Measurements from ENCODE around the gene ANOS1. TPM values are rescaled to one million over a fixed set of nuclear protein-coding genes. Genes with fewer than 3 reads are reported as not detected.

Gene ANOS1
- total RNA-seq, 1 experiment from 2014 or later, result 54.9 TPM

DNA sequence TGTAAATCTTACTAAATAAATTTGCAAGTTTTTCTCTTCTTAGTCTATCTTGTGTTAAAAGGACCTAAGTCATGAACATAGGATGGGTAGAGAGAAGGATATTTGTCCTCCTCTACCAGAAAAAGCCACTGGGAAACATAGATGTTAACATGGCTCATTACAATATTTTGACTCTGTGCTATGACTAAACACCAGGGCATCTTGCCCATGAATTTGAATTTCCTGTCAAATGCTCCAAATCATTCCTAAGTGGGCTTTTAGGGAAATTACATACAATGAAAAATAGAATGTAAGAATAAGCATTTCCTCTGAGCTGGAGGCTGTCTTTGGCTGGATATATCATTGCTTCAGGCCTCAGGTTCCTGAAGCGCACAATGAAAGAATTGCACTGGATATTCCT, 39.1 kb downstream of the ANOS1 start:
- H3K4me1 ChIP-seq (ENCODE audit: insufficient read depth, low read length), result peaks cover 9% of the 10 kb centered on the region
- no peak overlapping the region for H2BK5ac ChIP-seq (ENCODE audit: insufficient read length, low read length)
- no peak overlapping the region for H2BK15ac ChIP-seq (ENCODE audit: low read depth, low read length)
- no peak overlapping the region for H3T11ph ChIP-seq (ENCODE audit: low read length)
- H4K91ac ChIP-seq (ENCODE audit: insufficient read length, low read depth, low read length), result no peak overlapping the region
- DNase-seq, result no peak
- no peak overlapping the region for H3K4me2 ChIP-seq (ENCODE audit: insufficient read depth, insufficient read length, low read length)
- no peak overlapping the region for H2BK120ac ChIP-seq (ENCODE audit: low read depth, low read length, poor library complexity, severe bottlenecking)
- no peaks in the 10 kb centered on the region for H3K23me2 ChIP-seq (ENCODE audit: insufficient read length, low read depth, low read length, poor library complexity, severe bottlenecking)
- no peaks in the 10 kb centered on the region for H3K27me3 ChIP-seq (ENCODE audit: insufficient read depth, low read length)
- no peak overlapping the region for H3K56ac ChIP-seq (ENCODE audit: insufficient read length, low read depth, low read length)
- H3K79me1 ChIP-seq (ENCODE audit: insufficient read depth, low read depth, low read length, poor library complexity, severe bottlenecking), result peaks cover 3% of the 10 kb centered on the region
- H3K27me3 Mint-ChIP-seq (ENCODE audit: low read depth), result no peaks in the 10 kb centered on the region
- H3K4ac ChIP-seq (ENCODE audit: low read depth, low read length), result no peak overlapping the region
- no peak overlapping the region for H2AFZ ChIP-seq (ENCODE audit: low read length)
- H3K27ac ChIP-seq (ENCODE audit: insufficient read length, low read depth, low read length), result no peak overlapping the region
- no peak overlapping the region for H3K4me3 Mint-ChIP-seq
- no peak overlapping the region for H3K14ac ChIP-seq (ENCODE audit: insufficient read depth, low read length)
- H3K9me3 ChIP-seq (ENCODE audit: control insufficient read depth, low read depth, low read length), result no peaks in the 10 kb centered on the region
- H3K18ac ChIP-seq (ENCODE audit: insufficient read length, low read depth, low read length), result no peak overlapping the region
- no peak overlapping the region for H2AK5ac ChIP-seq (ENCODE audit: insufficient read length, low read length)
- H3K23ac ChIP-seq (ENCODE audit: insufficient read length, low read depth, low read length), result no peak overlapping the region
- WGBS (ENCODE audit: extremely low coverage, insufficient read length, low lambda C conversion rate), result no CpG with 5 or more reads among the region's 1 CpG
- H4K5ac ChIP-seq (ENCODE audit: insufficient read length, low read depth, low read length), result no peak overlapping the region
- peaks cover 29 to 52% (median 45%) of the 10 kb centered on the region in 3 experiments for H3K36me3 Mint-ChIP-seq (ENCODE audit: insufficient read depth in 1 of 3, low read depth in 3 of 3)
- no peak overlapping the region for H2BK12ac ChIP-seq (ENCODE audit: insufficient read length, low read depth, low read length)
- H2BK20ac ChIP-seq (ENCODE audit: low read depth, low read length, poor library complexity, severe bottlenecking), result no peak overlapping the region
- H3K9ac ChIP-seq (ENCODE audit: extremely low read depth, insufficient read length, low read length), result no peak overlapping the region
- H4K8ac ChIP-seq (replicated peaks; ENCODE audit: insufficient read length, low read depth, low read length), result no peak overlapping the region
- H3K4me1 Mint-ChIP-seq, result peaks cover 50 to 51% of the 10 kb centered on the region in 2 experiments
- no peak for TF ChIP-seq CTCF (conservative IDR thresholded peaks at IDR 0.05)
- H3K27ac Mint-ChIP-seq, result peak overlapping the region in 2 of 3 experiments; percentile 63 to 90; a peak in 4 of 7 replicates
- no peaks in the 10 kb centered on the region for H4K20me1 ChIP-seq (ENCODE audit: control insufficient read depth, insufficient read depth, insufficient read length)
- H3K9me3 Mint-ChIP-seq, result no peaks in the 10 kb centered on the region; a peak in 1 of 5 replicates
- H3K79me2 ChIP-seq (ENCODE audit: insufficient read depth, low read length), result peaks cover 3% of the 10 kb centered on the region; the same call in 1 of the 2 replicates
